ENCODE results near the gene OARD1.
A peak's percentile ranks its signal among the peaks of the same experiment; 100 is the strongest.

Gene OARD1

GRCh38 chr6:41051873-41052272 lies 20.3 kb downstream of the OARD1 start:
- Histone ChIP-seq H3K27ac (ENCODE audit: low read depth, low read length) (no peak overlapping the region), H3K18ac (ENCODE audit: low read length) (no peak overlapping the region), H2BK120ac (ENCODE audit: low read depth, low read length) (no peak overlapping the region), H2BK15ac (replicated peaks; ENCODE audit: low read depth) (no peak overlapping the region), H2BK5ac (ENCODE audit: low read length) (no peak overlapping the region), H3K27me3 (ENCODE audit: insufficient read depth, low read length, poor library complexity) (no peaks in the 10 kb centered on the region), H3K4me2 (ENCODE audit: low read length) (no peak overlapping the region), H2AK5ac (ENCODE audit: low read length) (no peak overlapping the region), H3K56ac (ENCODE audit: low read length) (no peak overlapping the region), H3K23ac (ENCODE audit: low read length) (no peak overlapping the region), H4K5ac (ENCODE audit: low read length) (no peak overlapping the region), H4K8ac (ENCODE audit: low read depth, low read length) (no peak overlapping the region), H3K79me2 (ENCODE audit: control insufficient read depth, insufficient read depth, low read length) (no peaks in the 10 kb centered on the region), H3K4me3 (ENCODE audit: low read length) (no peak overlapping the region), H3K9ac (ENCODE audit: low read length) (no peak overlapping the region), H3K79me1 (ENCODE audit: low read length) (no peaks in the 10 kb centered on the region), H3K4ac (ENCODE audit: low read depth, low read length) (no peak overlapping the region), H3K36me3 (ENCODE audit: control insufficient read depth, insufficient read depth, low read length) (no peaks in the 10 kb centered on the region), H3K4me1 (ENCODE audit: control insufficient read depth, low read depth, low read length) (peaks cover 12% of the 10 kb centered on the region)
- WGBS (ENCODE audit: extremely low coverage, insufficient coverage, low lambda C conversion rate) = no CpG with 5 or more reads among the region's 5 CpGs
- DNase-seq = no peak

- Histone ChIP-seq H4K5ac (ENCODE audit: low read length) (no peak overlapping the region), H3K27me3 (ENCODE audit: insufficient read depth, low read length, poor library complexity) (no peaks in the 10 kb centered on the region), H3K18ac (ENCODE audit: low read length) (no peak overlapping the region), H3K79me1 (ENCODE audit: low read length) (no peaks in the 10 kb centered on the region), H2BK5ac (ENCODE audit: low read length) (no peak overlapping the region), H2BK15ac (replicated peaks; ENCODE audit: low read depth) (no peak overlapping the region), H3K36me3 (ENCODE audit: control insufficient read depth, insufficient read depth, low read length) (no peaks in the 10 kb centered on the region), H3K4me1 (ENCODE audit: control insufficient read depth, low read depth, low read length) (peaks cover 12% of the 10 kb centered on the region), H2BK120ac (ENCODE audit: low read depth, low read length) (no peak overlapping the region), H3K56ac (ENCODE audit: low read length) (no peak overlapping the region), H2AK5ac (ENCODE audit: low read length) (no peak overlapping the region), H3K9ac (ENCODE audit: low read length) (no peak overlapping the region), H3K4me2 (ENCODE audit: low read length) (no peak overlapping the region), H3K4me3 (ENCODE audit: low read length) (no peak overlapping the region), H4K8ac (ENCODE audit: low read depth, low read length) (no peak overlapping the region), H3K23ac (ENCODE audit: low read length) (no peak overlapping the region), H3K27ac (ENCODE audit: low read depth, low read length) (no peak overlapping the region), H3K79me2 (ENCODE audit: control insufficient read depth, insufficient read depth, low read length) (no peaks in the 10 kb centered on the region), H3K4ac (ENCODE audit: low read depth, low read length) (no peak overlapping the region)
- no peak for DNase-seq
- WGBS (ENCODE audit: extremely low coverage, insufficient coverage, low lambda C conversion rate) = no CpG with 5 or more reads among the region's 3 CpGs
Measured at GRCh38 chr6:41050536-41050935, 21.6 kb downstream of the OARD1 start.

DNA sequence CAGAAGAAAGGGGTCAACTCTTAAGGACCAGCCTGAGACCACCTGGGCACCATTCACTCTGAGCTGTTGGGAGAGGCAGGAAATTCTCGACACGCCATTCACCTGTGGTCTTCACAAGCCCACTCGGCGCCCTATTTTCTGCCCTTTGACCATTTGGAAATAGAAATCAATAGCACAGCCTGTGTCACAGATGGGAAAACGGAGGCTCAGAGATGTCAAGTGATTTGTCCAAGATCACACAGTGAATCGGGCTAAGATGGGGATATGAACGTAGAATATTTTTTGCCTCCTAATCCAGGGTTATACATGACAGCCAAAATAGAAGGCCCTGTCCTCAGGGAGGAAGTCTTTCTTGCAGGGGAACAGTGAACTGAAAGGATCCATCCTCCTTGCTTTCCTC lies 22.2 kb downstream of the OARD1 start:
- Histone ChIP-seq H4K5ac (ENCODE audit: low read length) (no peak overlapping the region), H2BK5ac (ENCODE audit: low read length) (no peak overlapping the region), H2BK15ac (replicated peaks; ENCODE audit: low read depth) (no peak overlapping the region), H2AK5ac (ENCODE audit: low read length) (no peak overlapping the region), H3K4ac (ENCODE audit: low read depth, low read length) (no peak overlapping the region), H3K4me1 (ENCODE audit: control insufficient read depth, low read depth, low read length) (peaks cover 12% of the 10 kb centered on the region), H3K4me3 (ENCODE audit: low read length) (no peak overlapping the region), H3K23ac (ENCODE audit: low read length) (peak overlapping the region; percentile 35), H3K18ac (ENCODE audit: low read length) (no peak overlapping the region), H3K79me2 (ENCODE audit: control insufficient read depth, insufficient read depth, low read length) (no peaks in the 10 kb centered on the region), H2BK120ac (ENCODE audit: low read depth, low read length) (no peak overlapping the region), H3K56ac (ENCODE audit: low read length) (no peak overlapping the region), H4K8ac (ENCODE audit: low read depth, low read length) (no peak overlapping the region), H3K4me2 (ENCODE audit: low read length) (no peak overlapping the region), H3K9ac (ENCODE audit: low read length) (no peak overlapping the region), H3K79me1 (ENCODE audit: low read length) (no peaks in the 10 kb centered on the region), H3K27ac (ENCODE audit: low read depth, low read length) (no peak overlapping the region), H3K36me3 (ENCODE audit: control insufficient read depth, insufficient read depth, low read length) (no peaks in the 10 kb centered on the region), H3K27me3 (ENCODE audit: insufficient read depth, low read length, poor library complexity) (no peaks in the 10 kb centered on the region)
- no peak for DNase-seq
- no CpG with 5 or more reads among the region's 7 CpGs for WGBS (ENCODE audit: extremely low coverage, insufficient coverage, low lambda C conversion rate)

DNA sequence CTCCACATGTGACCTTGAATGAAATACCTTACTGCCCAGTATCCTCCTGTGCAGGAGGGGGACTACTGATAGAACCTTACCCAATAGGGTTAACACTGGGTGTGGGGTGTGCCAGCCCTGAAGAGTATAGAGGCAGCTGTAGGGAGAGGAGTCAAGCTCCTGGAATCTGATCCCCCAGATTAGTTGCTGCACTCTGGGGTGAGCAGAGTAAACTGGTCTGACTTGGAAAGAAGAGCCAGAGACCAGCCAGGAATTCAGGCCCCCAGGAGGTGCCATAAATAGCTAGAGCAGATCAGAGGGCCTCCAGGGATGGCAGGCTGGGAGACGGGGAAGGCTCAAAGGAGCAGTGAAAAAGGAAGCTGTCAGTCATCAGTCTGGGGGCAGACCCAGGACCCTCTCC lies 22.6 kb downstream of the OARD1 start:
- Histone ChIP-seq H3K56ac (ENCODE audit: low read length) (no peak overlapping the region), H3K36me3 (ENCODE audit: control insufficient read depth, insufficient read depth, low read length) (no peaks in the 10 kb centered on the region), H3K27ac (ENCODE audit: low read depth, low read length) (no peak overlapping the region), H3K4me1 (ENCODE audit: control insufficient read depth, low read depth, low read length) (peaks cover 12% of the 10 kb centered on the region), H3K79me2 (ENCODE audit: control insufficient read depth, insufficient read depth, low read length) (no peaks in the 10 kb centered on the region), H3K23ac (ENCODE audit: low read length) (peak overlapping the region; percentile 35), H2BK15ac (replicated peaks; ENCODE audit: low read depth) (no peak overlapping the region), H3K4ac (ENCODE audit: low read depth, low read length) (no peak overlapping the region), H2BK5ac (ENCODE audit: low read length) (no peak overlapping the region), H3K9ac (ENCODE audit: low read length) (no peak overlapping the region), H3K4me2 (ENCODE audit: low read length) (no peak overlapping the region), H4K8ac (ENCODE audit: low read depth, low read length) (no peak overlapping the region), H2BK120ac (ENCODE audit: low read depth, low read length) (no peak overlapping the region), H3K79me1 (ENCODE audit: low read length) (no peaks in the 10 kb centered on the region), H3K4me3 (ENCODE audit: low read length) (no peak overlapping the region), H2AK5ac (ENCODE audit: low read length) (no peak overlapping the region), H3K27me3 (ENCODE audit: insufficient read depth, low read length, poor library complexity) (no peaks in the 10 kb centered on the region), H4K5ac (ENCODE audit: low read length) (no peak overlapping the region), H3K18ac (ENCODE audit: low read length) (no peak overlapping the region)
- peak; percentile 81 for DNase-seq
- no CpG with 5 or more reads among the region's 1 CpG for WGBS (ENCODE audit: extremely low coverage, insufficient coverage, low lambda C conversion rate)

DNA sequence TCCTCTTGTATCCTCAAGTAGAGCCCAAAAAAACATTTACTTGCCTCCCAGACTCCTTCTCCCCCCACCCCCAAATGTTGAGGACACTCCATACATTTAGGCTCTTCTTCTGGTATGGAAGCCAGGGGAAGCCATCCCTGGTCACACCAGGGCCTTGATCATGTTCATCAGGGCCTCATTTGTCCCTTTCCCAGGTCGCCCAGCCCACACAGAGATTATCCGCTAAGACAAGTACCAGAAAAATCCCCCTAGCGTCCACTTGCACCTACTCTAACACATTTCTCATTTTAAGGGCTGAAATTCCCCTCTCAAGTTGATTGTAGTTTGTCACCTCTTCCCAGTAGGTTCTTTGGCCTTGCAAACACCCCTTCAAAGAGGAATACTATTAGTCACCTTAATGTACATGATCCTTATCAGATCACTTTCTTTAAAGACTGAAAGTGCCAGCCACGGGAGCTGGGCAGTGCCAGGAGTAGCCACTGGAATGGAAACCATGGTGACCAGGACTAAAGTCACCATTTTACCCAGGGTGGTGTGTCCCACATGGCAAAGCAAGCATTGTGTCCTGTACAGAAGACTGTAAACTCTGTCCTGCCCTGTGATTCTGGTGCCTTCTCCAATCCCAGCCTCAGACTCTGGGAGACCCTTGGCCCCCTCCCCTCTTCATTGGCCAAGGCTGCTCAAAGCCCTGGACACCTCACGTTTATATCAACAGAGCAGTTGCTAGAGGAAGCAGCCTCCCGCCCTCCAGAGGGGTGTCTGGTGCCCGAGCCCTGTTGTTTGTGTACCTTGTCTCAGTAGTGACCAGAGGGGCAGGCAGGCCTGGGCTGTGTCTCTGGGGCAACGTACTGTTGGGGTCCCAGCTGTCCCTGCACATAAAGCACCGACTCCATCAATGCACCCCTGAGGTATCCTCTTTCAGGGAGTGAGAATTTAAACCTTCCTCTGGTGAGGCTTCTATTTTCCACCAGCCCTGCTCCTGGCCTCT lies 24.1 kb downstream of the OARD1 start:
- Histone ChIP-seq H2AK5ac (ENCODE audit: low read length) (no peak overlapping the region), H2BK15ac (replicated peaks; ENCODE audit: low read depth) (no peak overlapping the region), H3K36me3 (ENCODE audit: control insufficient read depth, insufficient read depth, low read length) (no peaks in the 10 kb centered on the region), H3K4me1 (ENCODE audit: control insufficient read depth, low read depth, low read length) (peaks cover 12% of the 10 kb centered on the region), H4K8ac (ENCODE audit: low read depth, low read length) (no peak overlapping the region), H3K23ac (ENCODE audit: low read length) (no peak overlapping the region), H2BK5ac (ENCODE audit: low read length) (no peak overlapping the region), H3K27me3 (ENCODE audit: insufficient read depth, low read length, poor library complexity) (no peaks in the 10 kb centered on the region), H3K4me2 (ENCODE audit: low read length) (no peak overlapping the region), H3K79me2 (ENCODE audit: control insufficient read depth, insufficient read depth, low read length) (no peaks in the 10 kb centered on the region), H3K27ac (ENCODE audit: low read depth, low read length) (no peak overlapping the region), H3K18ac (ENCODE audit: low read length) (no peak overlapping the region), H2BK120ac (ENCODE audit: low read depth, low read length) (no peak overlapping the region), H3K4me3 (ENCODE audit: low read length) (no peak overlapping the region), H3K79me1 (ENCODE audit: low read length) (no peaks in the 10 kb centered on the region), H3K56ac (ENCODE audit: low read length) (no peak overlapping the region), H4K5ac (ENCODE audit: low read length) (no peak overlapping the region), H3K4ac (ENCODE audit: low read depth, low read length) (no peak overlapping the region), H3K9ac (ENCODE audit: low read length) (no peak overlapping the region)
- DNase-seq = peak; percentile 35
- WGBS (ENCODE audit: extremely low coverage, insufficient coverage, low lambda C conversion rate) = no CpG with 5 or more reads among the region's 9 CpGs

Measured in mesendoderm (in vitro differentiated cells).